GM21515 (cell line): ENCODE results near the gene RSPO3.
"Not testable (repeated sequence)": the region's sequence is repeated elsewhere in the genome, so short reads cannot be mapped to it uniquely, and the experiment has no call there.

ENCODE experiments used
- ATAC-seq: cut with Tn5 transposase; IDR thresholded peaks from one replicate; pipeline ENCODE4 v1.9.1; 2021; ENCODE audit not compliant: unreplicated experiment

The RSPO3 gene, protein sequence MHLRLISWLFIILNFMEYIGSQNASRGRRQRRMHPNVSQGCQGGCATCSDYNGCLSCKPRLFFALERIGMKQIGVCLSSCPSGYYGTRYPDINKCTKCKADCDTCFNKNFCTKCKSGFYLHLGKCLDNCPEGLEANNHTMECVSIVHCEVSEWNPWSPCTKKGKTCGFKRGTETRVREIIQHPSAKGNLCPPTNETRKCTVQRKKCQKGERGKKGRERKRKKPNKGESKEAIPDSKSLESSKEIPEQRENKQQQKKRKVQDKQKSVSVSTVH

GRCh38 chr6:127118298-127119101 lies at the start of gene RSPO3:
Gene RSPO3, plus strand, starts transcription at chr6:127118671. Its CDS starts 522 bp downstream, at chr6:127119193.
- no peak for ATAC-seq

- ATAC-seq, result peak; percentile 72
These were observed 48.7 kb upstream of the RSPO3 start for GRCh38 chr6:127069659-127070279.

GRCh38 chr6:127073222-127073621 lies 45.2 kb upstream of the RSPO3 start:
- no peak for ATAC-seq

DNA sequence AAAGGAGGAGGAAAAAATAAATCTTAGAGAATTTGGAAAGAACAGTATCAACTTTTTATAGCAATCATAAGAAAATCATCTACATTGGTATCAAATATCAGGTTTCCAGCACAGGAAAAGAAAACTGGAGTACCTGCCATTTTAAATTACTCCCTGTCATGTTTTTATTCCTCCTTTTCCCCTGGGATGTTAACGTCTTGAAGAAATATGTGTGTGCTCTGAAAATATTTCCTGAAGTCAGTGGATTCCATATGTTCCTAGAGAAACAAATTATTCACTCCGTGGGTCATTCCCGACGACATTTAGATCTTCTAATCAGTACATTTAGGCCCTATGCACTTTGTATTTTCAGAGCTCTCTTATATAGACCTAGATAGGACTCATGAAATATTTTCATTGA lies 42.0 kb upstream of the RSPO3 start:
- no peak for ATAC-seq

GRCh38 chr6:127077886-127078285 lies 40.6 kb upstream of the RSPO3 start:
- ATAC-seq, result no peak

- no peak for ATAC-seq
These were observed 39.8 kb upstream of the RSPO3 start for GRCh38 chr6:127078669-127079068.

- ATAC-seq, result no peak
These were observed 38.8 kb upstream of the RSPO3 start for GRCh38 chr6:127079681-127080080.

- no peak for ATAC-seq
These were observed 38.4 kb upstream of the RSPO3 start for GRCh38 chr6:127080081-127080480.

- ATAC-seq, result no peak
These were observed 35.1 kb upstream of the RSPO3 start for GRCh38 chr6:127083231-127083962.

- ATAC-seq, result no peak
These were observed 34.5 kb upstream of the RSPO3 start for GRCh38 chr6:127083963-127084310.

GRCh38 chr6:127085181-127085580 lies 33.3 kb upstream of the RSPO3 start:
- ATAC-seq, result no peak

- ATAC-seq, result no peak
These were observed 28.4 kb upstream of the RSPO3 start for GRCh38 chr6:127090051-127090450.

- ATAC-seq, result no peak
These were observed 26.0 kb upstream of the RSPO3 start for GRCh38 chr6:127092466-127092865.

GRCh38 chr6:127094791-127095190 lies 23.7 kb upstream of the RSPO3 start:
- ATAC-seq, result no peak

DNA sequence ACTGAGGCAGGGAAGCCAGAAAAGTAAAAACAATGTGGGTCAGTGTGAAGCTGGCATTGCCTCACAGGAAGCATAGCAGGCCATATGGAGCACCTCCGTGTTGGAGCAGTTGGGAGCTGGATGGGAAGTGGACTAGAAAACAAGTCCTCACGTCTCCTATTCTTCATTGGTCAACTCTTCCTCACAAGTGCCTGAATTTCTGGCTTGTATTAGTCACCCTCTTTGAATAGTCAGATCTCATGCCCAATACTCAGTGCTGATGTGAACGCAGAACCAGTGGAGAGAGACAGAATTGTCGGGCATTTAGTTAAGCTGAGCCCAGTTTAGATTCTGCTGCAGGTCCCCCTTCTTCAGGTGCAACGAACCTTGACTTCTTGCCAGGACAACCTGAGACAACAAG lies 22.3 kb upstream of the RSPO3 start:
- ATAC-seq, result no peak

DNA sequence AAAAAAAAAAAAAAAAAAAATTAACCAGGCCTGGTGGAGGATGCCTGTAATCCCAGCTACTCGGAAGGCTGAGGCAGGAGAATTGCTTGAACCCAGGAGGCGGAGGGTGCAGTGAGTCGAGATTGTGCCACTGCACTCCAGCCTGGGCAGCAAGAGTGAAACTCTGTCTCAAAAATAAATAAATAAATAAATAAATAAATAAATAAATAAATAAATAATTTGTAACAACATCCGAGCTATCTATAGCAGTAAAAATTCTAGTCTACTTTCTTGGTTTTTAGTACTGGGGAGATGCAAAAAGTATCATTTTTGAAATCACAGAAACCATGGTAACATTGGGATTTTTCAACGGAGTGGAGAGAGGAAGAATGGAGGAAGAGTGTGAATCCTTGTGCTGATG lies 21.0 kb upstream of the RSPO3 start:
- not testable (repeated sequence) for ATAC-seq

- ATAC-seq, result no peak
These were observed 17.8 kb upstream of the RSPO3 start for GRCh38 chr6:127100510-127101140.

GRCh38 chr6:127102299-127102698 lies 16.2 kb upstream of the RSPO3 start:
- no peak for ATAC-seq

GRCh38 chr6:127102859-127103258 lies 15.6 kb upstream of the RSPO3 start:
- ATAC-seq, result no peak

- no peak for ATAC-seq
These were observed 15.0 kb upstream of the RSPO3 start for GRCh38 chr6:127103482-127103881.

DNA sequence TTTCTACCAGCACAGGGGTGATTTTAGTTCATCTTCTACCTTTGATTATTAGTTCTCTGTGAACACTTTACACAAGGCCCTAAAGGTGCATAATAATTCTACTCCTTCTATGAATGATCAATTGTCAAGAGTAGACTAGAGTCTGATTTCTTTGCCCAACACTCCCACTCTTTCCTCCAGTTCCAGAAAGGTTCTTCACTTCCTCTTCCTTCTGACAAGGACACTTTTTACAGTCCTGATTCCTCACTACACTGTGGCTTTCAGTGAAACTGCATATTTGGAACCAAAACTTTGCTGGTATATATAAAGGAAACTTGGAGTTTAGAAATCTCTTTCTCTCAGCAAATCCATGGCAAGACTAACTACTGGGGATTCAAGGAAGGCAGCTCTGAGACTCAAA lies 10.6 kb upstream of the RSPO3 start:
- ATAC-seq, result no peak
